Breast epithelium (tissue), 4 donors: Measurements from ENCODE around the gene ZFYVE26. TPM values are rescaled to one million over a fixed set of nuclear protein-coding genes. Genes with fewer than 3 reads are reported as not detected.

Experiments
- DNase-seq, 2 donors: peaks; one replicate each; pipeline ENCODE4 v3.0.0-alpha.2; 2019; ENCODE audit warnings: low spot score in 2 of 2
- H3K27ac ChIP-seq, 2 donors: fragments of 200-600 bp; sonication (generic) in 1 of 2; one replicate each; pipeline ENCODE4 v1.5.1; 2016 to 2019; ENCODE audit warnings: mild to moderate bottlenecking in 1 of 2
- H3K27me3 ChIP-seq, 2 donors: fragments of 200-600 bp; sonication (generic) in 1 of 2; one replicate each; pipeline versions ENCODE4 v1.5.1 to v1.6.0; 2017 to 2019; ENCODE audit warnings: control low read depth in 1 of 2, mild to moderate bottlenecking in 1 of 2
- H3K36me3 ChIP-seq: fragments of 200-600 bp; one replicate; pipeline ENCODE4 v1.5.1; 2019
- H3K4me1 ChIP-seq, 2 donors: fragments of 200-600 bp; sonication (generic); one replicate each; pipeline ENCODE4 v1.5.1; 2016 to 2019; ENCODE audit warnings: control low read depth in 1 of 2
- H3K4me3 ChIP-seq, 3 donors: fragments of 200-600 bp; sonication (generic); 1 replicate in 2 of 3; 2 replicates in 1 of 3; pipeline ENCODE4 v1.5.1; 2016 to 2019; ENCODE audit warnings: mild to moderate bottlenecking in 3 of 3, moderate library complexity in 2 of 3
- H3K9me3 ChIP-seq, 2 donors: fragments of 200-600 bp; sonication (generic) in 1 of 2; one replicate each; pipeline ENCODE4 v1.5.1; 2016 to 2019; ENCODE audit warnings: control low read depth in 1 of 2
- CTCF ChIP-seq, 3 donors: fragments of 450-650 bp; IDR thresholded peaks; one replicate each; pipeline ENCODE4 v1.5.1; 2016 to 2017; ENCODE audit warnings: antibody characterized with exemption in 3 of 3, mild to moderate bottlenecking in 3 of 3, moderate library complexity in 3 of 3
- POLR2A ChIP-seq: fragments of 450-650 bp; IDR thresholded peaks from one replicate; pipeline ENCODE4 v1.6.1; 2016; ENCODE audit warnings: antibody characterized with exemption, mild to moderate bottlenecking, moderate library complexity
- POLR2AphosphoS5 ChIP-seq, 3 donors: sonication (generic); formaldehyde crosslinking; IDR thresholded peaks; one replicate each; pipeline ENCODE4 v1.6.1; 2017; ENCODE audit warnings: antibody characterized with exemption in 3 of 3
- intact Hi-C: fragments of 100-400 bp; cut with DNase I; formaldehyde crosslinking; loops from one replicate; pipeline ENCODE4 v1.15.1; 2023; ENCODE audit warnings: low total_unique reads
- total RNA-seq, 3 donors: library from RNA; depleted of rRNA; stranded (reverse); fragments of >200 nt; gene quantifications; one replicate each; pipeline ENCODE4 v1.1.0, GENCODE V29; 2016

Gene ZFYVE26
- total RNA-seq, 3 donors from 2014 or later: 31.5 to 42.6 (median 36.3) TPM

GRCh38 chr14:67757175-67757574, 59.2 kb downstream of the ZFYVE26 start:
- H3K36me3 ChIP-seq: peaks cover 12% of the 10 kb centered on the region
- H3K9me3 ChIP-seq: no peaks in the 10 kb centered on the region
- TF ChIP-seq POLR2A (no peak), POLR2AphosphoS5 (IDR thresholded peaks at IDR 0.05) (no peak), CTCF (IDR thresholded peaks at IDR 0.05) (no peak)

GRCh38 chr14:67756496-67756895, 59.9 kb downstream of the ZFYVE26 start:
- no peak for DNase-seq
- peaks cover 12% of the 10 kb centered on the region for H3K36me3 ChIP-seq
- H3K4me3 ChIP-seq: no peak overlapping the region
- TF ChIP-seq CTCF (IDR thresholded peaks at IDR 0.05) (no peak), POLR2A (no peak), POLR2AphosphoS5 (IDR thresholded peaks at IDR 0.05) (no peak)
- H3K4me1 ChIP-seq: no peaks in the 10 kb centered on the region
- intact Hi-C loops: no loop called here
- H3K27me3 ChIP-seq: no peaks in the 10 kb centered on the region
- H3K9me3 ChIP-seq: no peaks in the 10 kb centered on the region
- H3K27ac ChIP-seq: no peak overlapping the region

More at GRCh38 chr14:67757175-67757574, 59.2 kb downstream of the ZFYVE26 start:
- H3K27ac ChIP-seq: no peak overlapping the region
- H3K4me3 ChIP-seq: no peak overlapping the region
- H3K27me3 ChIP-seq: no peaks in the 10 kb centered on the region
- H3K4me1 ChIP-seq: no peaks in the 10 kb centered on the region
- intact Hi-C loops: no loop called here
- DNase-seq: no peak

GRCh38 chr14:67749341-67750084, 66.9 kb downstream of the ZFYVE26 start:
- H3K27ac ChIP-seq: no peak overlapping the region
- no peak for TF ChIP-seq POLR2A
- TF ChIP-seq CTCF (IDR thresholded peaks at IDR 0.05): no peak
- no peak for TF ChIP-seq POLR2AphosphoS5 (IDR thresholded peaks at IDR 0.05)

GRCh38 chr14:67748312-67748711, 68.1 kb downstream of the ZFYVE26 start:
- Histone ChIP-seq H3K27ac (no peak overlapping the region), H3K4me3 (no peak overlapping the region), H3K27me3 (no peaks in the 10 kb centered on the region), H3K9me3 (no peaks in the 10 kb centered on the region), H3K36me3 (peaks cover 10% of the 10 kb centered on the region), H3K4me1 (no peaks in the 10 kb centered on the region)
- intact Hi-C loops: no loop called here
- no peak for DNase-seq
- TF ChIP-seq POLR2AphosphoS5 (IDR thresholded peaks at IDR 0.05): no peak
- no peak for TF ChIP-seq CTCF (IDR thresholded peaks at IDR 0.05)
- no peak for TF ChIP-seq POLR2A

More at GRCh38 chr14:67749341-67750084, 66.9 kb downstream of the ZFYVE26 start:
- intact Hi-C loops: no loop called here
- H3K4me3 ChIP-seq: no peak overlapping the region
- H3K36me3 ChIP-seq: peaks cover 10% of the 10 kb centered on the region
- H3K27me3 ChIP-seq: no peaks in the 10 kb centered on the region
- no peaks in the 10 kb centered on the region for H3K9me3 ChIP-seq
- no peaks in the 10 kb centered on the region for H3K4me1 ChIP-seq
- no peak for DNase-seq

- H3K27me3 ChIP-seq: no peaks in the 10 kb centered on the region
- peaks cover 4% of the 10 kb centered on the region for H3K36me3 ChIP-seq
- no peak for DNase-seq
- H3K27ac ChIP-seq: no peak overlapping the region
- intact Hi-C loops: no loop called here
- TF ChIP-seq POLR2A (no peak), CTCF (IDR thresholded peaks at IDR 0.05) (no peak)
- no peaks in the 10 kb centered on the region for H3K4me1 ChIP-seq
- no peaks in the 10 kb centered on the region for H3K9me3 ChIP-seq
- no peak overlapping the region for H3K4me3 ChIP-seq
Measured at GRCh38 chr14:67746927-67747326, 69.5 kb downstream of the ZFYVE26 start.
